Suprapubic skin (tissue), 4 donors: ENCODE measurements around the gene ARHGEF7. TPM values are rescaled to one million over a fixed set of nuclear protein-coding genes. Genes with fewer than 3 reads are reported as not detected.

Source experiments
- DNase-seq, 2 donors: peaks; one replicate each; pipeline ENCODE4 v3.0.0-alpha.2; 2019; ENCODE audit warnings: low spot score in 2 of 2
- H3K27ac ChIP-seq: fragments of 200-600 bp; sonication (generic); one replicate; pipeline ENCODE4 v1.5.1; 2019
- H3K27me3 ChIP-seq: fragments of 200-600 bp; sonication (generic); one replicate; pipeline ENCODE4 v1.5.1; 2019
- H3K36me3 ChIP-seq: fragments of 200-600 bp; sonication (generic); one replicate; pipeline ENCODE4 v1.5.1; 2019
- H3K4me1 ChIP-seq: fragments of 200-600 bp; sonication (generic); one replicate; pipeline ENCODE4 v1.5.1; 2019
- H3K4me3 ChIP-seq: fragments of 200-600 bp; sonication (generic); one replicate; pipeline ENCODE4 v1.5.1; 2019; ENCODE audit warnings: mild to moderate bottlenecking
- H3K9me3 ChIP-seq: fragments of 200-600 bp; sonication (generic); one replicate; pipeline ENCODE4 v1.5.1; 2019
- EP300 ChIP-seq: sonication (generic); formaldehyde crosslinking; IDR thresholded peaks from one replicate; pipeline ENCODE4 v1.6.1; 2017; ENCODE audit warnings: antibody characterized with exemption
- POLR2A ChIP-seq, 2 donors: fragments of 450-650 bp; IDR thresholded peaks; one replicate each; pipeline ENCODE4 v1.6.1; 2017; ENCODE audit warnings: antibody characterized with exemption in 2 of 2, mild to moderate bottlenecking in 2 of 2, moderate library complexity in 2 of 2
- POLR2AphosphoS5 ChIP-seq, 3 donors: sonication (generic); formaldehyde crosslinking; IDR thresholded peaks; one replicate each; pipeline ENCODE4 v1.6.1; 2017; ENCODE audit warnings: antibody characterized with exemption in 3 of 3
- WGBS: methylation state at CpG from one replicate; pipeline ENCODE4 v1.1.5; 2018; 5-methylcytosine and 5-hydroxymethylcytosine counted together
- total RNA-seq, 4 donors: library from RNA; depleted of rRNA; stranded (reverse); fragments of >200 nt; gene quantifications; one replicate each; pipeline ENCODE4 v1.1.0, GENCODE V29; 2016
- TF ChIP-seq, protein P1 (sequence below), 2 donors: fragments of 200-600 bp in 1 of 2; fragments of 450-650 bp in 1 of 2; sonication (generic) in 1 of 2; IDR thresholded peaks; one replicate each; pipeline ENCODE4 v1.5.1; 2016 to 2019; ENCODE audit warnings: antibody characterized with exemption in 2 of 2, mild to moderate bottlenecking in 1 of 2, moderate library complexity in 1 of 2

Gene ARHGEF7
- total RNA-seq, 4 donors from 2014 or later, result 72.1 to 210 (median 99.6) TPM

DNA sequence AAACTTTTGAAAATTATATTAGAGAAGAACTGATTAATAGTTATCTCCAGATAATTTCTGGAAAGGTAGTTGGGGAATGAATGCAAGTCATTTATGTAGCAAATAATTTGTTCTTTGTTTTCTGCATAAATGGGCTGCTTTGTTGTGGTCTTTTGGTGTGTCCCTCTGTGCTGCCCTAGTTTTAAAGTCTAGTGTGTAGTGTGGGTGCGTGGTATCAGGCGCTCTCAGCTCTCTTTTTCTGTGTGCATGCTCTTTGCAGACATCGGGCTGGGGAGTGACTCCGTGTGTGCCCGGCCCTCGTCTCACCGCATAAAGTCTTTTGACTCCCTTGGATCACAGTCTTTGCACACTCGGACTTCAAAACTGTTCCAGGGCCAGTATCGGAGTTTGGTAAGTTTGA lies 94.5 kb downstream of the ARHGEF7 start:
- 69% methylated on average over 9 of the region's 9 CpGs for WGBS

DNA sequence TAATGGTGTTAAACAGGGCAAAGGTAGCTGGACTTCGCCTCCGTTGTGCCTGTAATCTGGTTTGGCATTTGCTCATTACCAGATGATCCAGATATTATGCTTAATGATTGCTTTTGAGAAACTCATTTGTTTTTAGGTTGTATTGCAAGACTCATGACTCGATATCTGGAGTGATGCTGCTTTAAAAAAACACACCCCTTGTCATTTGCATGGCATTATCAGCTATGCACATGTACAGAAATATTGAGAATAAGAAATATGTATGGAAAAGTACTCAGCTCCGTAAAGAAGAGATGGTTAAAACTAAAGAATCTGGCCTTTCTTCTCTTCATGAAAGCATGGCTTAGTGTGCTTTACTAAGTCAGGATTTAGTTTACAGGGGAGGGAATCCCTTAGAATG lies 95.0 kb downstream of the ARHGEF7 start:
- Histone ChIP-seq H3K27ac (no peak overlapping the region), H3K9me3 (no peaks in the 10 kb centered on the region), H3K27me3 (no peaks in the 10 kb centered on the region), H3K36me3 (peaks cover 5% of the 10 kb centered on the region), H3K4me1 (peaks cover 36% of the 10 kb centered on the region), H3K4me3 (no peak overlapping the region)
- WGBS, result 61% methylated on average over 4 of the region's 4 CpGs
- TF ChIP-seq EP300, result no peak
- no peak for TF ChIP-seq POLR2A (IDR thresholded peaks at IDR 0.05)
- TF ChIP-seq, protein P1, sequence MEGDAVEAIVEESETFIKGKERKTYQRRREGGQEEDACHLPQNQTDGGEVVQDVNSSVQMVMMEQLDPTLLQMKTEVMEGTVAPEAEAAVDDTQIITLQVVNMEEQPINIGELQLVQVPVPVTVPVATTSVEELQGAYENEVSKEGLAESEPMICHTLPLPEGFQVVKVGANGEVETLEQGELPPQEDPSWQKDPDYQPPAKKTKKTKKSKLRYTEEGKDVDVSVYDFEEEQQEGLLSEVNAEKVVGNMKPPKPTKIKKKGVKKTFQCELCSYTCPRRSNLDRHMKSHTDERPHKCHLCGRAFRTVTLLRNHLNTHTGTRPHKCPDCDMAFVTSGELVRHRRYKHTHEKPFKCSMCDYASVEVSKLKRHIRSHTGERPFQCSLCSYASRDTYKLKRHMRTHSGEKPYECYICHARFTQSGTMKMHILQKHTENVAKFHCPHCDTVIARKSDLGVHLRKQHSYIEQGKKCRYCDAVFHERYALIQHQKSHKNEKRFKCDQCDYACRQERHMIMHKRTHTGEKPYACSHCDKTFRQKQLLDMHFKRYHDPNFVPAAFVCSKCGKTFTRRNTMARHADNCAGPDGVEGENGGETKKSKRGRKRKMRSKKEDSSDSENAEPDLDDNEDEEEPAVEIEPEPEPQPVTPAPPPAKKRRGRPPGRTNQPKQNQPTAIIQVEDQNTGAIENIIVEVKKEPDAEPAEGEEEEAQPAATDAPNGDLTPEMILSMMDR (IDR thresholded peaks at IDR 0.05), result no peak
- no peak for TF ChIP-seq POLR2AphosphoS5 (IDR thresholded peaks at IDR 0.05)
- no peak for DNase-seq

More for the DNA sequence above, 94.5 kb downstream of the ARHGEF7 start:
- Histone ChIP-seq H3K9me3 (no peaks in the 10 kb centered on the region), H3K36me3 (peaks cover 5% of the 10 kb centered on the region), H3K27me3 (no peaks in the 10 kb centered on the region), H3K4me1 (peaks cover 40% of the 10 kb centered on the region), H3K4me3 (no peak overlapping the region), H3K27ac (no peak overlapping the region)
- DNase-seq, result no peak
- TF ChIP-seq, protein P1 (IDR thresholded peaks at IDR 0.05), result no peak
- TF ChIP-seq POLR2A (IDR thresholded peaks at IDR 0.05), result no peak
- no peak for TF ChIP-seq POLR2AphosphoS5 (IDR thresholded peaks at IDR 0.05)

DNA sequence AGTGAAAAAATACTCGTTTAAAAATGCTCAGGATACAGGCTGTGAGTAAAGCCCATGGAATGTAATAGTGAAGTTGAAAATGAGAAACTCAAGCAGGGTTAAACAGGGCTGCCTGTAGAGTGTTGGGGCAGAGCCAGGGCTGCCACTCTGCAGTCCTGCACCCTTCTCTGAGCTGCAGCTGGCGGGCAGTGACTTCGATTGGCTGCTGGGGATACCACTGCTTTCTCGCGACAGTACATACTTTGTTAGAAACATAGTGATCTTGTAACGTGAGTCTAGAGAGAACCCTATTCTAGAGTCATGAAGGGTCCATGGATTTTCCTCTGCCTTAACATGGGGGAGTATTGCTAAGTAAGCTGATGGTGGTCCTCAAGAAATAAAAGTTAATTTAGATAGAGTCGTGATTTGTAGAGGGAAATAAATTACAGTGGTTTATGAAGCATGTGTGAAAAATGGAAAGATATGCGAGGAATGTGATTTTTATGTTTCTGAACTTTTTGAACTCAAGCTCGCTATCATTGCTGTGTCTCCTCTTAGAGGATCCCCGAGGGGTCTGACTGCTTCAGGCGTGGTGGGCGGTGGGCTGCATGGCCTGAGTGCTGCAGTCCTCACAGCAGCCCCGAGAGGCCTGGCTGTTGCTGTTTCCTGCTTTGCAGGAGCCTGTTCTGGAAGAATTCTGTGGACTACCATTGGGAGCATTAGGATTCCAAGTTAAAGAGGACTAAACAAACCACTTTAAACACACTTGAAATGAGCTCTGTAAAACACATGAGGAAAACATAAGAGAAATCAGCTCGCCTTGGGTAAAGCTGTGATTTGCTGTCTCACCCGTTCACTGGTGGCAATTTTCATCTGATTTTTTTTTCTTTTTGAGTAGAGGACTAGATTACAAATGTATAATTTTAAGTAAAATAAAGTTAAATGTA lies 95.7 kb downstream of the ARHGEF7 start:
- WGBS, result 51% methylated on average over 15 of the region's 15 CpGs
- Histone ChIP-seq H3K4me1 (peaks cover 35% of the 10 kb centered on the region), H3K4me3 (no peak overlapping the region), H3K9me3 (no peaks in the 10 kb centered on the region), H3K36me3 (peaks cover 5% of the 10 kb centered on the region), H3K27ac (no peak overlapping the region), H3K27me3 (no peaks in the 10 kb centered on the region)
- TF ChIP-seq, protein P1 (IDR thresholded peaks at IDR 0.05), result no peak
- TF ChIP-seq EP300, result no peak
- no peak for TF ChIP-seq POLR2A (IDR thresholded peaks at IDR 0.05)
- no peak for TF ChIP-seq POLR2AphosphoS5 (IDR thresholded peaks at IDR 0.05)
- DNase-seq, result peak in 1 of 2 donors; percentile 66

DNA sequence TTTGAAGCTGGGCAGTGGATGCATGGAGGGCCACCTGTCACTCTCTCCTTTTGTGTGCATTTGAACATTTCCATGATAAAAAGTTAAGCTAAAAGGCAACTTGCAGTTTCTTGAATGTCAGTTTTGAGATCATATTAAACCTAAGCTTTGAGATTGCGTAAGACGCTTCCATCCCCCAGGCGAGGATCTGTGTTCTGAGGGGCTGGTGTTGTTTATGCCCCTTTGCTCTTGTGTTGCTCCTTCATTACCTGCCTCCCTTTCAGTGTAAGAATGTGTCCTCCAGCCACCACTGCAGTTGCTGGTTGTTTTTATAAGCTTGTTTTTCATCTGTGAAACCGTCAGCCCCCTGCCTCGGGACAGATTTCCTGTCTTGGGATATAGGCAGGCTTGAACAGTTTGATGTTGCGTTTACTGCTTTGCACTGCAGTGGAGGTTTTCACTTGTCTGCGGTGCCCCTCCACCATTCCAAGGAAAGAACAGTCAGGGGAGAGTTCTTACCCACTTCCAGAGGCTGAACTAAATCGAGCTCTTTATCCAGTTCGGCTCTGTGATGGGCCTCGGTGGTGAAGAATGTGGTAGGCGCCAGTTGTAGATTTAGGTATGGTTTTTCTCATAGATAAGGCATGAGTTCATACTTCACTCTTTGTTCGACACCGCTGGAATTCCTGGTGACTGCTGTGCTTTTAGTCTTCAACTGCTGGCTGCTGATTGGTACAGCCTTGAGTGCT lies 96.8 kb downstream of the ARHGEF7 start:
- Histone ChIP-seq H3K9me3 (no peaks in the 10 kb centered on the region), H3K36me3 (no peaks in the 10 kb centered on the region), H3K4me3 (no peak overlapping the region), H3K4me1 (peaks cover 44% of the 10 kb centered on the region), H3K27me3 (no peaks in the 10 kb centered on the region), H3K27ac (no peak overlapping the region)
- TF ChIP-seq POLR2AphosphoS5 (IDR thresholded peaks at IDR 0.05) (no peak), EP300 (no peak), POLR2A (IDR thresholded peaks at IDR 0.05) (no peak)
- TF ChIP-seq, protein P1 (IDR thresholded peaks at IDR 0.05), result no peak
- WGBS, result 74% methylated on average over 13 of the region's 13 CpGs
- DNase-seq, result no peak

DNA sequence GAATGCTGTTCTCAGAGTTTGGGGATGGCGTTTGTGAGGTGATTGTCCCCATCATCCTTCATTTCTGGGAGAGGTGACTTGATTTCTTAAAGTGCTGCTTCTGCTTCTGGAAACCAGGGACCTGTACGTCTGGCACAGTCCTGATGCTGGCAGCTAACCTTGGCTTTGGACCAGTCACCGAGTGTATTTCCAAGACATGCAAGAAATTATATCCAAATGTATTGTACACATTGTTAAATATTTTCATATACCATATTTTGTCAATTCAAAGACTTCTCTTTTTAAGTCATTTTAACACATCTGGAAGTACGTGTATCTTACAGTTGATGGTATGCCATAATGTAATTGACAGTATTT lies 97.4 kb downstream of the ARHGEF7 start:
- H3K4me1 ChIP-seq, result peaks cover 47% of the 10 kb centered on the region
- TF ChIP-seq, protein P1 (IDR thresholded peaks at IDR 0.05), result no peak
- TF ChIP-seq POLR2AphosphoS5 (IDR thresholded peaks at IDR 0.05) (no peak), POLR2A (IDR thresholded peaks at IDR 0.05) (no peak), EP300 (no peak)
- 40% methylated on average over 4 of the region's 4 CpGs for WGBS
- H3K27ac ChIP-seq, result no peak overlapping the region
- no peak for DNase-seq
- H3K36me3 ChIP-seq, result no peaks in the 10 kb centered on the region
- H3K4me3 ChIP-seq, result no peak overlapping the region
- H3K9me3 ChIP-seq, result no peaks in the 10 kb centered on the region
- no peaks in the 10 kb centered on the region for H3K27me3 ChIP-seq
